Keratinocyte (primary cell): ENCODE data around the gene MRPL12.

Source experiments
- CTCF ChIP-seq, 3 experiments: IDR thresholded peaks in 1 of 3; conservative IDR thresholded peaks in 1 of 3; optimal IDR thresholded peaks in 1 of 3; 2 replicates in 2 of 3; 3 replicates in 1 of 3; pipeline versions ENCODE3 to v1.5.1; 2011; ENCODE audit warnings: low read length in 3 of 3, mild to moderate bottlenecking in 3 of 3, moderate library complexity in 2 of 3, control low read depth in 1 of 3, inconsistent platforms in 1 of 3; ENCODE audit not compliant: insufficient read depth in 2 of 3; ENCODE audit errors: extremely low read depth in 1 of 3
- EZH2 ChIP-seq: IDR thresholded peaks from one replicate; pipeline ENCODE4 v1.6.1; 2012; ENCODE audit warnings: inconsistent platforms, mild to moderate bottlenecking, low read length, moderate library complexity

DNA sequence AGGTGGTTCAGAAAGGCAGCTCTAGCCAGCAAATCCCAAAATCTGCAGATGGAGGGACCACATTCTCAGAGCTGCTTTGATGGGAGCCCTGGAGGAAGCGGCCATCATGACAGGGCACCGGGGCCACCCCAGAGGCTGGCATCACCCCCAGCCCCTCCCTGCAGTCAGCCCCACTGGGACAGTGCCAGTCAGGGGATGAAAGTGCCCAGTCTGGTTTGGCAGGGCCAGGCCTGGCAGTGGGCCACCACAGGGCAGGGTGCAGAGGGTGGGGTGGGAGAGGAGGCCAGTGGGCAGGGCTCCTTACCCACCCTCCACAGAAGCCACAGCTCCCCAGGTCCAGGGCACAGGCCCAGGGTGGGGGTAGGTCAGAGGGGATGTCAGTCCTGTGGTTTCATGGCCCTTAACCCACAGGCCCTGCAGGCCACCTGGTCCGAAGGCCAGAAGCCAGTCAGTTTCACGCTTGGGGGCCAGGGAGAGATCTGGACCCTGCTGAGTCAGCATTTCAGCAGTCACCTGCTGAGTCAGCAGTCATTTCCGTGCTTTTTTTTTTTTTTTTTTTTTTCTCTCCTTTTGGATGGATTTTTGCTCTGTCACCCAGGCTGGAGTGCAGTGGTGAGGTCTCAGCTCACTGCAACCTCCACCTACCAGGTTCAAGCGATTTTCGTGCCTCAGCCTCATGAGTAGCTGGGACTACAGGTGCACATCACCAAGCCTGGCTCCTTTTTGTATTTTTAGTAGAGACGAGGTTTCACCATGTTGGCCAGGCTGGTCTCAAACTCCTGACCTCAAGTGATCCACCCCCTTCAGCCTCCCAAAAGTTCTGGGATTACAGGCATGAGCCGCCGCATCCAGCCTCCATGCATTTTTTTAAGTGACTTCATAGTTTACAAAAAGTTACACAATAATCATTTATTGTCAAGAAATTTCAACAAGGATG is 19.3 kb downstream of the MRPL12 start:
- TF ChIP-seq CTCF (optimal IDR thresholded peaks at IDR 0.05 in 1 of 3, IDR thresholded peaks at IDR 0.05 in 1 of 3, conservative IDR thresholded peaks at IDR 0.05 in 1 of 3; ENCODE audit: extremely low read depth in 1 of 3, insufficient read depth in 2 of 3, low read length in 3 of 3), result no peak
- TF ChIP-seq EZH2, result no peak
